ENCODE data around the gene EDRF1. TPM values are rescaled to one million over a fixed set of nuclear protein-coding genes. Genes with fewer than 3 reads are reported as not detected.

EDRF1 gene
- total RNA-seq, 6 donors from 2014 or later, result 12.0 to 47.1 (median 19.4) TPM

- no peak for ATAC-seq (ENCODE audit: low FRiP score in 2 of 2)
- H3K27me3 ChIP-seq, result no peaks in the 10 kb centered on the region
- H3K4me1 ChIP-seq, result no peaks in the 10 kb centered on the region
- no peak overlapping the region for H3K4me3 ChIP-seq
- DNase-seq, result no peak
- WGBS, 2 donors, result 96 to 97% methylated on average over 5 of the region's 5 CpGs
- no peaks in the 10 kb centered on the region for H3K9me3 ChIP-seq
- H3K27ac ChIP-seq, result no peak overlapping the region
- H3K36me3 ChIP-seq, result peaks cover 14 to 98% (median 85%) of the 10 kb centered on the region in 4 donors
- TF ChIP-seq, protein P1, sequence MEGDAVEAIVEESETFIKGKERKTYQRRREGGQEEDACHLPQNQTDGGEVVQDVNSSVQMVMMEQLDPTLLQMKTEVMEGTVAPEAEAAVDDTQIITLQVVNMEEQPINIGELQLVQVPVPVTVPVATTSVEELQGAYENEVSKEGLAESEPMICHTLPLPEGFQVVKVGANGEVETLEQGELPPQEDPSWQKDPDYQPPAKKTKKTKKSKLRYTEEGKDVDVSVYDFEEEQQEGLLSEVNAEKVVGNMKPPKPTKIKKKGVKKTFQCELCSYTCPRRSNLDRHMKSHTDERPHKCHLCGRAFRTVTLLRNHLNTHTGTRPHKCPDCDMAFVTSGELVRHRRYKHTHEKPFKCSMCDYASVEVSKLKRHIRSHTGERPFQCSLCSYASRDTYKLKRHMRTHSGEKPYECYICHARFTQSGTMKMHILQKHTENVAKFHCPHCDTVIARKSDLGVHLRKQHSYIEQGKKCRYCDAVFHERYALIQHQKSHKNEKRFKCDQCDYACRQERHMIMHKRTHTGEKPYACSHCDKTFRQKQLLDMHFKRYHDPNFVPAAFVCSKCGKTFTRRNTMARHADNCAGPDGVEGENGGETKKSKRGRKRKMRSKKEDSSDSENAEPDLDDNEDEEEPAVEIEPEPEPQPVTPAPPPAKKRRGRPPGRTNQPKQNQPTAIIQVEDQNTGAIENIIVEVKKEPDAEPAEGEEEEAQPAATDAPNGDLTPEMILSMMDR (IDR thresholded peaks at IDR 0.05), result no peak
- TF ChIP-seq POLR2A (IDR thresholded peaks at IDR 0.05), result no peak
- TF ChIP-seq EP300 (IDR thresholded peaks at IDR 0.05), result no peak
Observed at GRCh38 chr10:125747417-125747816, 27.9 kb downstream of the EDRF1 start.

DNA sequence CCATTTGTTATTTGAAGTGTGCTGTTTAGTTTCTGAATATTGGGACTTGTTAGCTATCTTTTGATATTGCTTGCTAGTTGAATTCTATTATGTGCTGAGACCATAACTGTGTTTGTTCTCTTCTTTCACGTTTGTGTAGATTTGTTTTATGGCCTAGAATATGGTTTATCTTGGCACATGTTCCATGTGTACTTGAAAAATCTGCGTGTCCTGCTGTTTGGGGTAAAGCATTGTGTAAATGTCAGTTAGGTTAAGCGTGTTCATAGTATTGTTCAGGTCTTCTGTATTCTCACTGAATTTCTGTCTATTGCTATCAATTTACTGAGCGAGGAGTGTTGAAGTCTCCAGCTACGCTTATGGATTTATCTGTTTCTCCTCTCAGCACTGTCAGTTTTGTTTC, 36.7 kb downstream of the EDRF1 start:
- Histone ChIP-seq H3K4me1 (no peaks in the 10 kb centered on the region), H3K36me3 (peaks cover 29 to 99% (median 52%) of the 10 kb centered on the region in 4 donors), H3K4me3 (no peak overlapping the region), H3K27me3 (no peaks in the 10 kb centered on the region), H3K27ac (no peak overlapping the region), H3K9me3 (no peaks in the 10 kb centered on the region)
- DNase-seq (no peak), ATAC-seq (ENCODE audit: low FRiP score in 2 of 2) (no peak)
- TF ChIP-seq, protein P1 (IDR thresholded peaks at IDR 0.05), result no peak
- TF ChIP-seq EP300 (IDR thresholded peaks at IDR 0.05) (no peak), POLR2AphosphoS5 (IDR thresholded peaks at IDR 0.05) (no peak), POLR2A (IDR thresholded peaks at IDR 0.05) (no peak)
- 69 to 76% methylated on average over 5 of the region's 5 CpGs for WGBS, 2 donors

DNA sequence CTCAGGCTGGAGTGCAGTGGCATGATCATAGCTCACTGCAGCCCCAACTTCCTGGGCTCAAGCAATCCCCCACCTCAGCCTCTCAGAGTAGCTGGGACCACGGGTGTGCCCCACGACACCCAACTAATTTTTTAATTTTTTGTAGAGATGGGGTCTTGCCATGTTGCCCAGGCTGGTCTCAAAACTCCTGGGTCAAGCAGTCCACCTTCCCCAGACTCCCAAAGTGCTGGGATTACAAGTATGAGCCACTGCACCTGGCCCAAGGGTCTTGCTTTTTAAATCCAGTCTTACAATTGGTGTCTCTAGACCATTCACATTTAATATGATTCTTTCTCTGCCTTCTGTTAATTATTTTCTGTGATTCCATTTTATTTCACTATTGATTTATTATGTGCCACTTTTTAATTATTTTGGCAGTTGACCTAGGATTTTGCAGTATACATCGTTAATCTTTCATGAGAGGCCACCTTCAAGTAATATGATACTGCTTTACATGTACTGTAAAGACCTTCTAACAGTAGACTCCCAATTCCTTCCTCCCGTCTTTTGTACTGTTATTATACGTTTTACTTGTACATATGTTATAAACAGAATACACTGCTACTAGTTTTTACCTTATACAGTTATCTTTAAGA, 37.5 kb downstream of the EDRF1 start:
- no peak for ATAC-seq (ENCODE audit: low FRiP score in 2 of 2)
- Histone ChIP-seq H3K36me3 (peaks cover 26 to 100% (median 45%) of the 10 kb centered on the region in 4 donors), H3K27me3 (no peaks in the 10 kb centered on the region), H3K4me3 (no peak overlapping the region), H3K27ac (no peak overlapping the region), H3K9me3 (no peaks in the 10 kb centered on the region), H3K4me1 (no peaks in the 10 kb centered on the region)
- no peak for DNase-seq
- TF ChIP-seq, protein P1 (IDR thresholded peaks at IDR 0.05), result no peak
- TF ChIP-seq POLR2A (IDR thresholded peaks at IDR 0.05) (no peak), POLR2AphosphoS5 (IDR thresholded peaks at IDR 0.05) (no peak)
- 87 to 92% methylated on average over 5 of the region's 5 CpGs for WGBS, 2 donors

- H3K4me1 ChIP-seq, result no peaks in the 10 kb centered on the region
- TF ChIP-seq, protein P1 (IDR thresholded peaks at IDR 0.05), result no peak
- TF ChIP-seq EP300 (IDR thresholded peaks at IDR 0.05) (no peak), POLR2AphosphoS5 (IDR thresholded peaks at IDR 0.05) (no peak), POLR2A (IDR thresholded peaks at IDR 0.05) (no peak)
- no peak for DNase-seq
- no peak overlapping the region for H3K27ac ChIP-seq
- peaks cover 24 to 99% (median 43%) of the 10 kb centered on the region in 4 donors for H3K36me3 ChIP-seq
- WGBS, 2 donors, result 95 to 98% methylated on average over 4 of the region's 4 CpGs
- no peak for ATAC-seq (ENCODE audit: low FRiP score in 2 of 2)
- no peaks in the 10 kb centered on the region for H3K27me3 ChIP-seq
- no peak overlapping the region for H3K4me3 ChIP-seq
- H3K9me3 ChIP-seq, result no peaks in the 10 kb centered on the region
Observed at GRCh38 chr10:125757742-125758141, 38.2 kb downstream of the EDRF1 start.

DNA sequence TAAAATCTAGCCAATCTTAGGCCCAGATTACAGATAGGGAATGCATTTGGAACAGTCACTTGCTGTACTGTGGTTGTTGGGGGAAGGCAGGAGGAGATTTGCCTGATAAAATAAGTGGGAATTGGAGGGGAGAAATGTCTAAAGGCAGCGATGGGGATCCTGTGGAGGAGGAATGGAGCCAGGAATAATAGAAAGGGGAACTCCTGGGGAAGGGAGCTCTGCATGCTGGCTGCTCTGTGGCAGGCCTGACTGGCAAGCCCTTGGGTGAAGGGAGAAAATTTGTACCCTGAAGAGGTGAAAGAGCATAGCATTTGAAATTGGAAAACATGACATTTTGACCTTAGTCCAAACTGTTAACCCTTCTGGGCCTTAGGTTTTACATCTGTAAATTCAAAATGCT, 42.5 kb downstream of the EDRF1 start:
- no peaks in the 10 kb centered on the region for H3K27me3 ChIP-seq
- H3K27ac ChIP-seq, result no peak overlapping the region
- no peak for ATAC-seq (ENCODE audit: low FRiP score in 2 of 2)
- no peak for TF ChIP-seq EP300 (IDR thresholded peaks at IDR 0.05)
- no peak for TF ChIP-seq POLR2A (IDR thresholded peaks at IDR 0.05)
- TF ChIP-seq, protein P1 (IDR thresholded peaks at IDR 0.05), result no peak
- no peak for TF ChIP-seq POLR2AphosphoS5 (IDR thresholded peaks at IDR 0.05)
- no peak for DNase-seq
- H3K4me3 ChIP-seq, result no peak overlapping the region
- no peaks in the 10 kb centered on the region for H3K4me1 ChIP-seq
- peaks cover 15 to 92% (median 48%) of the 10 kb centered on the region in 4 donors for H3K36me3 ChIP-seq
- 57 to 74% methylated on average over 1 of the region's 1 CpG for WGBS, 2 donors
- no peaks in the 10 kb centered on the region for H3K9me3 ChIP-seq

All from upper lobe of left lung (tissue), 6 donors.